NCI-H146 (cell line): ENCODE data around the gene CYTH3.
"Not testable (repeated sequence)": the region's sequence is repeated elsewhere in the genome, so short reads cannot be mapped to it uniquely, and the experiment has no call there.

Source experiments
- DNase-seq: peaks from one replicate; lab custom pipeline; 2025; lab: John Stamatoyannopoulos, UW

CYTH3 gene

GRCh38 chr7:6272481-6273323 is at the start of gene CYTH3:
Gene CYTH3, minus strand, starts transcription at chr7:6272624. Its CDS starts 117 bp downstream, at chr7:6272507.
- DNase-seq: peak; percentile 78

GRCh38 chr7:6320791-6321190 is 48.4 kb upstream of the CYTH3 start:
- peak; percentile 49 for DNase-seq

GRCh38 chr7:6317797-6318438 is 45.5 kb upstream of the CYTH3 start:
- no peak for DNase-seq

GRCh38 chr7:6316226-6316625 is 43.8 kb upstream of the CYTH3 start:
- DNase-seq: no peak

- DNase-seq: no peak
Measured at GRCh38 chr7:6315746-6316145, 43.3 kb upstream of the CYTH3 start.

- DNase-seq: no peak
Measured at GRCh38 chr7:6310271-6310993, 38.0 kb upstream of the CYTH3 start.

GRCh38 chr7:6307762-6308161 is 35.3 kb upstream of the CYTH3 start:
- no peak for DNase-seq

- DNase-seq: peak; percentile 13
Measured at GRCh38 chr7:6306471-6306870, 34.0 kb upstream of the CYTH3 start.

GRCh38 chr7:6305330-6305729 is 32.9 kb upstream of the CYTH3 start:
- no peak for DNase-seq

- DNase-seq: not testable (repeated sequence)
Measured at GRCh38 chr7:6301446-6301845, 29.0 kb upstream of the CYTH3 start.

GRCh38 chr7:6299774-6300173 is 27.4 kb upstream of the CYTH3 start:
- no peak for DNase-seq

- no peak for DNase-seq
Measured at GRCh38 chr7:6294839-6295238, 22.4 kb upstream of the CYTH3 start.

GRCh38 chr7:6293202-6293601 is 20.8 kb upstream of the CYTH3 start:
- no peak for DNase-seq

- DNase-seq: not testable (repeated sequence)
Measured at GRCh38 chr7:6291941-6292340, 19.5 kb upstream of the CYTH3 start.

GRCh38 chr7:6291531-6291930 is 19.1 kb upstream of the CYTH3 start:
- DNase-seq: no peak

GRCh38 chr7:6290319-6290741 is 17.9 kb upstream of the CYTH3 start:
- DNase-seq: no peak

- no peak for DNase-seq
Measured at GRCh38 chr7:6288270-6288860, 15.9 kb upstream of the CYTH3 start.

GRCh38 chr7:6286486-6286885 is 14.1 kb upstream of the CYTH3 start:
- no peak for DNase-seq

- DNase-seq: no peak
Measured at GRCh38 chr7:6284461-6285360, 12.3 kb upstream of the CYTH3 start.

GRCh38 chr7:6284055-6284400 is 11.6 kb upstream of the CYTH3 start:
- no peak for DNase-seq

GRCh38 chr7:6283391-6284054 is 11.1 kb upstream of the CYTH3 start:
- DNase-seq: not testable (repeated sequence)
